ENCODE data around the gene ATP6AP1.
A peak's percentile ranks its signal among the peaks of the same experiment; 100 is the strongest.

- peak; percentile 48 for TF ChIP-seq POLR2A (IDR thresholded peaks at IDR 0.05; ENCODE audit: low read depth, low read length)
- TF ChIP-seq, protein P1, sequence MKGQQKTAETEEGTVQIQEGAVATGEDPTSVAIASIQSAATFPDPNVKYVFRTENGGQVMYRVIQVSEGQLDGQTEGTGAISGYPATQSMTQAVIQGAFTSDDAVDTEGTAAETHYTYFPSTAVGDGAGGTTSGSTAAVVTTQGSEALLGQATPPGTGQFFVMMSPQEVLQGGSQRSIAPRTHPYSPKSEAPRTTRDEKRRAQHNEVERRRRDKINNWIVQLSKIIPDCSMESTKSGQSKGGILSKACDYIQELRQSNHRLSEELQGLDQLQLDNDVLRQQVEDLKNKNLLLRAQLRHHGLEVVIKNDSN (IDR thresholded peaks at IDR 0.05; ENCODE audit: borderline replicate concordance, extremely low read length, insufficient read depth, low read depth, low read length) = no peak
- no peak for TF ChIP-seq CTCF (IDR thresholded peaks at IDR 0.05 in 2 of 3, conservative IDR thresholded peaks at IDR 0.05 in 1 of 3; ENCODE audit: control insufficient read depth in 2 of 3, extremely low read depth in 1 of 3, insufficient read depth in 1 of 3, low read depth in 3 of 3, low read length in 3 of 3)
- TF ChIP-seq ZBED1 (IDR thresholded peaks at IDR 0.05; ENCODE audit: borderline replicate concordance) = no peak
These were observed 28.7 kb upstream of the ATP6AP1 start for GRCh38 chrX:154399527-154400368.

All from GM12878 (cell line).